ENCODE measurements around the gene POU2AF2.
"Not testable (repeated sequence)": the region's sequence is repeated elsewhere in the genome, so short reads cannot be mapped to it uniquely, and the experiment has no call there.

POU2AF2 gene

GRCh38 chr11:111302298-111302697 is 56.8 kb downstream of the POU2AF2 start:
- H3K9me3 Mint-ChIP-seq = no peaks in the 10 kb centered on the region
- no peak overlapping the region for H3K4me3 Mint-ChIP-seq
- H3K27ac Mint-ChIP-seq = no peak overlapping the region
- no peaks in the 10 kb centered on the region for H3K36me3 Mint-ChIP-seq (ENCODE audit: low read depth)
- H3K4me1 Mint-ChIP-seq (ENCODE audit: low read depth) = no peaks in the 10 kb centered on the region
- peaks cover 68% of the 10 kb centered on the region for H3K27me3 Mint-ChIP-seq (ENCODE audit: low read depth)
- DNase-seq (ENCODE audit: low spot score) = no peak

GRCh38 chr11:111303461-111303860 is 57.9 kb downstream of the POU2AF2 start:
- H3K9me3 Mint-ChIP-seq = no peaks in the 10 kb centered on the region
- H3K4me1 Mint-ChIP-seq (ENCODE audit: low read depth) = no peaks in the 10 kb centered on the region
- no peak for DNase-seq (ENCODE audit: low spot score)
- peaks cover 66% of the 10 kb centered on the region for H3K27me3 Mint-ChIP-seq (ENCODE audit: low read depth)
- H3K27ac Mint-ChIP-seq = no peak overlapping the region
- H3K4me3 Mint-ChIP-seq = no peak overlapping the region
- H3K36me3 Mint-ChIP-seq (ENCODE audit: low read depth) = no peaks in the 10 kb centered on the region

DNA sequence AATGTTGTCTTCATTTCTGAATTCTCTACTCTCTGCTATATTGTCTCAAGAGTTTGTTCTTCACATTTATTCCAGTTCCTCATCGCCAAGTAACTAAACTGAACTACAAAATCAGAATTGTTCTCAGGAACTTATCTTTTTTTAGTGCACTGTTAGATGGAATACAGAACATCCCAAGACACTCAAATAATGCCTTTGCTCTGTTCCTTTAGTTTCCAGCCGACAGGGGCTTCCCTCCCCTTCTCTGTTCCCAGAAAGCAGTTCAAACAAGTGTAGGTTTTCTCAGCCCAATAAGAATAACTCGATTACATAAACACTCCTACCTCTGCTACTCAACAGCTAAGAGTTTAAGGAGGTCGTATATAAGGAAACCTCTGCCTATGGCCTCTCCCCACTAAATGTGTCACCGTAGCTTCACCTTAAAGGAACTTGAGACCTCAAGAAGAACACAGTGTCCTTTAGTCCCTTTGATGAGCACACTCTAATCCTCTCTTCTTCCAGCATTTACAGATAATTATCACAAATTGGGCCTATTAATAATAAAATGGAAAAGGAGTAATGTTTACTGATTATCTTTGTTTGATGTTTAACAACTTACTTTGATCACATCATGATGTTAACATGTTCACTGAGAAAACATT is 59.8 kb downstream of the POU2AF2 start:
- peaks cover 59% of the 10 kb centered on the region for H3K27me3 Mint-ChIP-seq (ENCODE audit: low read depth)
- no peaks in the 10 kb centered on the region for H3K9me3 Mint-ChIP-seq
- H3K36me3 Mint-ChIP-seq (ENCODE audit: low read depth) = no peaks in the 10 kb centered on the region
- H3K4me1 Mint-ChIP-seq (ENCODE audit: low read depth) = no peaks in the 10 kb centered on the region
- H3K4me3 Mint-ChIP-seq = no peak overlapping the region
- no peak overlapping the region for H3K27ac Mint-ChIP-seq
- no peak for DNase-seq (ENCODE audit: low spot score)

- Mint-ChIP-seq H3K27me3 (ENCODE audit: low read depth) (peaks cover 53% of the 10 kb centered on the region), H3K4me3 (no peak overlapping the region), H3K9me3 (no peaks in the 10 kb centered on the region), H3K4me1 (ENCODE audit: low read depth) (no peaks in the 10 kb centered on the region), H3K27ac (no peak overlapping the region), H3K36me3 (ENCODE audit: low read depth) (no peaks in the 10 kb centered on the region)
- DNase-seq (ENCODE audit: low spot score) = no peak
Measured at GRCh38 chr11:111305876-111306275, 60.4 kb downstream of the POU2AF2 start.

DNA sequence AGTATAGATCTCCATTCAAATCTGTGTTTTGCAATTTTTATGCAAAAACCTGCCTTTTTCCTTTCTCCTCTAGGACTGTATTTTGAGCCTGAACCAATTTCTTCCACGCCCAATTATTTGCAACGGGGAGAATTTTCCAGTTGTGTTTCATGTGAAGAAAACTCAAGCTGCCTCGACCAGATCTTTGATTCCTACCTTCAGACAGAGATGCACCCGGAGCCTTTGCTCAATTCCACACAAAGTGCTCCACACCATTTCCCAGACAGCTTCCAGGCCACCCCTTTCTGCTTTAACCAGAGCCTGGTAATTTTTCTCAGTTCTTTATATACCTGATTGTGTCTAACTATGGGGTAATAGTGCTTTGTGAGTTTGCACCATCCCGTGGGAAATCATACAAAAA is 60.8 kb downstream of the POU2AF2 start:
- H3K27ac Mint-ChIP-seq = no peak overlapping the region
- no peaks in the 10 kb centered on the region for H3K36me3 Mint-ChIP-seq (ENCODE audit: low read depth)
- H3K4me3 Mint-ChIP-seq = no peak overlapping the region
- no peak for DNase-seq (ENCODE audit: low spot score)
- H3K9me3 Mint-ChIP-seq = no peaks in the 10 kb centered on the region
- peaks cover 49% of the 10 kb centered on the region for H3K27me3 Mint-ChIP-seq (ENCODE audit: low read depth)
- no peaks in the 10 kb centered on the region for H3K4me1 Mint-ChIP-seq (ENCODE audit: low read depth)

DNA sequence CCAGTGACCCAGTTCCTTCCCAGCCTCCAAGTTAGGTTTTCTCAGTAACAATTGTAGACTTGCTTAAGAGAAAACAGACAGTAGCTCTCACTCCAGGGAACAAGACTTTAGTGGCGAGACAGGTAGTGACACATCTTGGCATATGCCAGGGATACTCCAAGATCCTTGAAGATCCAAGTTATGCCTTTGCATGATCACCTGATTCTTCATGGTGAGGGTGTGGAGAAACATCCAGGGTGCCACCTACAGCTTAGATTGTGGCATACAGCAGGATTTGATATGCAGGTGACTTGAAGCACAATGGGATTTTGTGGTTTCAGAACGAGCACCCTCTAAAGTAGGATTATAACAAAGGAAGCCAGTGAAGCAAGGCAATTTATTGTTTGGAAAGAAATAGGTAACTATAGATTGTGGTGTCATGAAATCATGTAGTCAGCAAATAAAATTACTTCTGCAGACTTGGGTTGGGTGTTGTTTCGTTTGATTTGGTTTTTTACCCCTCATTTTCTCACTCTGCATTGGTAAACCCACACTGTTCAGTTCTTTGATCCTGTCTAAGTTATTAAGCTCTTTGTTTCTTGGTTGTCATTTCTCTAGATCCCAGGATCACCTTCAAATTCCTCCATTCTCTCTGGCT is 62.1 kb downstream of the POU2AF2 start:
- Mint-ChIP-seq H3K9me3 (no peaks in the 10 kb centered on the region), H3K4me1 (ENCODE audit: low read depth) (no peaks in the 10 kb centered on the region), H3K27ac (no peak overlapping the region), H3K36me3 (ENCODE audit: low read depth) (no peaks in the 10 kb centered on the region), H3K4me3 (no peak overlapping the region), H3K27me3 (ENCODE audit: low read depth) (peaks cover 39% of the 10 kb centered on the region)
- no peak for DNase-seq (ENCODE audit: low spot score)

- Mint-ChIP-seq H3K27me3 (ENCODE audit: low read depth) (peaks cover 37% of the 10 kb centered on the region), H3K9me3 (no peaks in the 10 kb centered on the region), H3K36me3 (ENCODE audit: low read depth) (no peaks in the 10 kb centered on the region), H3K4me3 (no peak overlapping the region), H3K27ac (no peak overlapping the region), H3K4me1 (ENCODE audit: low read depth) (no peaks in the 10 kb centered on the region)
- DNase-seq (ENCODE audit: low spot score) = no peak
Measured at GRCh38 chr11:111308140-111308539, 62.6 kb downstream of the POU2AF2 start.

GRCh38 chr11:111309215-111309915 is 63.8 kb downstream of the POU2AF2 start:
- no peak for DNase-seq (ENCODE audit: low spot score)
- H3K4me3 Mint-ChIP-seq = no peak overlapping the region
- H3K4me1 Mint-ChIP-seq (ENCODE audit: low read depth) = no peaks in the 10 kb centered on the region
- no peaks in the 10 kb centered on the region for H3K36me3 Mint-ChIP-seq (ENCODE audit: low read depth)
- H3K9me3 Mint-ChIP-seq = no peaks in the 10 kb centered on the region
- peaks cover 37% of the 10 kb centered on the region for H3K27me3 Mint-ChIP-seq (ENCODE audit: low read depth)
- no peak overlapping the region for H3K27ac Mint-ChIP-seq

DNA sequence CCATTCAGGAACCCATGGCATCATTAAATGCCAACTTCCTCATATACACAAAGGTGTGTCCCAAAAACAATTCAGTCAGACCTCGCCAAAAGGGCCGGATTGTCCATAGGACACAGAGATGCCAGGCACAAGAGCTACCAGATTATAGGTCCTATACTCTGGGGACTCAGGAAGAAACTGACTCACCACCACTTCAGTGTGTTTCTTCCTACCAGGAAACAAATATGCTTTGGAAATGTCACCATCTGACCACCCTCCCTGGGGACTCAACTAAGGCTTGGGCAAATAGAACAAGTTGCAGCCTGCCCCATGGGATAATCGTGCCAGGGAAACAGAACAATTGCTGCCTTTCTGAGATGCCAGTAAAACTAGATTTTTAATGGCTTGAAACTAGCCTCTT is 64.6 kb downstream of the POU2AF2 start:
- no peaks in the 10 kb centered on the region for H3K4me1 Mint-ChIP-seq (ENCODE audit: low read depth)
- peaks cover 34% of the 10 kb centered on the region for H3K27me3 Mint-ChIP-seq (ENCODE audit: low read depth)
- no peaks in the 10 kb centered on the region for H3K36me3 Mint-ChIP-seq (ENCODE audit: low read depth)
- H3K27ac Mint-ChIP-seq = no peak overlapping the region
- H3K9me3 Mint-ChIP-seq = no peaks in the 10 kb centered on the region
- no peak for DNase-seq (ENCODE audit: low spot score)
- no peak overlapping the region for H3K4me3 Mint-ChIP-seq

DNA sequence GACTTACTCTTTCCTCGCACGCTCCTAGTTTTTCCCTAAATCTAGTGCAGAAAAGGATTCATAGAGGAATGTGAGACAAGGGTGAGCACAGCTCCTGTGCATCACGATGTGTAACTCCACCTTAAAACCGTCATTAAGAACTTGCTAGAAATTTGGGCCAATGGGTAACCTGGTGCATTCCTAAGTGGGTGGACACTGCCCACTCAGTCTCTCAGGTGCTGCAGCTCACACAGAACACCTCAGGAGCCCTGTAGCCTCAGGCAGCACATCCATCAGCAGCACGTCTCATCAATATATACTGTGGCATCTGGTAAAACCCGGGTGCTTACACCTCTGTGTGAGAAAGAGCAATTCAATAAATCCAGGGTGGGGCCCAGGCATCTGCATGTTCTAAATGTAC is 65.2 kb downstream of the POU2AF2 start:
- H3K4me3 Mint-ChIP-seq = no peak overlapping the region
- no peaks in the 10 kb centered on the region for H3K4me1 Mint-ChIP-seq (ENCODE audit: low read depth)
- H3K27me3 Mint-ChIP-seq (ENCODE audit: low read depth) = peaks cover 28% of the 10 kb centered on the region
- no peak for DNase-seq (ENCODE audit: low spot score)
- H3K36me3 Mint-ChIP-seq (ENCODE audit: low read depth) = no peaks in the 10 kb centered on the region
- H3K27ac Mint-ChIP-seq = no peak overlapping the region
- H3K9me3 Mint-ChIP-seq = no peaks in the 10 kb centered on the region

GRCh38 chr11:111312076-111312475 is 66.6 kb downstream of the POU2AF2 start:
- Mint-ChIP-seq H3K27ac (no peak overlapping the region), H3K36me3 (ENCODE audit: low read depth) (no peaks in the 10 kb centered on the region), H3K4me1 (ENCODE audit: low read depth) (no peaks in the 10 kb centered on the region), H3K9me3 (no peaks in the 10 kb centered on the region), H3K27me3 (ENCODE audit: low read depth) (peaks cover 27% of the 10 kb centered on the region), H3K4me3 (no peak overlapping the region)
- no peak for DNase-seq (ENCODE audit: low spot score)

- H3K9me3 Mint-ChIP-seq = no peaks in the 10 kb centered on the region
- H3K36me3 Mint-ChIP-seq (ENCODE audit: low read depth) = no peaks in the 10 kb centered on the region
- H3K4me3 Mint-ChIP-seq = no peak overlapping the region
- H3K27me3 Mint-ChIP-seq (ENCODE audit: low read depth) = peaks cover 20% of the 10 kb centered on the region
- H3K4me1 Mint-ChIP-seq (ENCODE audit: low read depth) = no peaks in the 10 kb centered on the region
- no peak for DNase-seq (ENCODE audit: low spot score)
- H3K27ac Mint-ChIP-seq = no peak overlapping the region
Measured at GRCh38 chr11:111319296-111319695, 73.8 kb downstream of the POU2AF2 start.

GRCh38 chr11:111320199-111320598 is 74.7 kb downstream of the POU2AF2 start:
- H3K4me3 Mint-ChIP-seq; H3K36me3 Mint-ChIP-seq (ENCODE audit: low read depth); H3K4me1 Mint-ChIP-seq (ENCODE audit: low read depth); H3K9me3 Mint-ChIP-seq; DNase-seq (ENCODE audit: low spot score); H3K27ac Mint-ChIP-seq: not testable (repeated sequence)
- peaks cover 18% of the 10 kb centered on the region for H3K27me3 Mint-ChIP-seq (ENCODE audit: low read depth)

- Mint-ChIP-seq H3K4me1 (ENCODE audit: low read depth) (no peaks in the 10 kb centered on the region), H3K27ac (no peak overlapping the region), H3K9me3 (no peaks in the 10 kb centered on the region), H3K36me3 (ENCODE audit: low read depth) (no peaks in the 10 kb centered on the region), H3K27me3 (ENCODE audit: low read depth) (peaks cover 15% of the 10 kb centered on the region), H3K4me3 (no peak overlapping the region)
- no peak for DNase-seq (ENCODE audit: low spot score)
Measured at GRCh38 chr11:111320728-111321568, 75.4 kb downstream of the POU2AF2 start.

Measured in T-helper 2 cell treated with Interferon-gamma antibody and Interleukin-4, amounts not matched to agents 5 μg/mL and 100 μg/mL, for 36 hours (primary cell).